Neuronal stem cell (in vitro differentiated cells): Measurements from ENCODE around the gene SOX13. TPM values are rescaled to one million over a fixed set of nuclear protein-coding genes. Genes with fewer than 3 reads are reported as not detected.
A peak's percentile ranks its signal among the peaks of the same experiment; 100 is the strongest.

Source experiments
- DNase-seq: peaks from one replicate; pipeline ENCODE4 v3.0.0-alpha.2; 2013; ENCODE audit warnings: low spot score
- H2AFZ ChIP-seq: one replicate; pipeline ENCODE4 v1.6.1; 2013; ENCODE audit warnings: mild to moderate bottlenecking, low read length, inconsistent platforms
- H2AK5ac ChIP-seq: 2 replicates; pipeline ENCODE4 v1.6.1; 2013; ENCODE audit warnings: low read depth, mild to moderate bottlenecking, inconsistent platforms, low read length, moderate library complexity, mixed read lengths
- H2BK120ac ChIP-seq: 2 replicates; pipeline ENCODE4 v1.6.1; 2013; ENCODE audit warnings: low read depth, mild to moderate bottlenecking, inconsistent platforms, low read length, moderate library complexity, mixed read lengths
- H2BK12ac ChIP-seq: one replicate; pipeline ENCODE4 v1.6.1; 2013; ENCODE audit warnings: low read length, inconsistent platforms
- H2BK15ac ChIP-seq: 2 replicates; pipeline ENCODE4 v1.6.1; 2013; ENCODE audit warnings: mild to moderate bottlenecking, low read length, inconsistent platforms, mixed read lengths
- H2BK5ac ChIP-seq: one replicate; pipeline ENCODE4 v1.6.1; 2013; ENCODE audit warnings: inconsistent platforms, mild to moderate bottlenecking, low read length, moderate library complexity
- H3K14ac ChIP-seq: one replicate; pipeline ENCODE4 v1.6.1; 2013; ENCODE audit warnings: low read length, inconsistent platforms
- H3K18ac ChIP-seq: 2 replicates; pipeline ENCODE4 v1.6.1; 2013; ENCODE audit warnings: low read length, inconsistent platforms
- H3K23ac ChIP-seq: 2 replicates; pipeline ENCODE4 v1.6.1; 2013; ENCODE audit warnings: low read depth, mild to moderate bottlenecking, mixed read lengths, low read length, inconsistent platforms; ENCODE audit not compliant: poor library complexity
- H3K27ac ChIP-seq: replicated peaks from 3 replicates; pipeline ENCODE4 v1.5.1; 2013; ENCODE audit warnings: low read length, inconsistent platforms
- H3K27me3 ChIP-seq, 3 experiments: 2 replicates each; pipeline ENCODE4 v1.6.1; 2013; ENCODE audit warnings: low read length in 3 of 3, mild to moderate bottlenecking in 2 of 3, inconsistent platforms in 1 of 3, low read depth in 1 of 3, mixed read lengths in 1 of 3, moderate library complexity in 1 of 3; ENCODE audit not compliant: control insufficient read depth in 3 of 3, insufficient read depth in 3 of 3
- H3K36me3 ChIP-seq, 2 donors: replicated peaks in 1 of 2; 2 replicates each; pipeline ENCODE4 v1.6.1; 2013; ENCODE audit warnings: low read length in 2 of 2; ENCODE audit not compliant: control insufficient read depth in 2 of 2, insufficient read depth in 2 of 2
- H3K4ac ChIP-seq: 2 replicates; pipeline ENCODE4 v1.6.1; 2013; ENCODE audit warnings: inconsistent platforms, mild to moderate bottlenecking, low read length, moderate library complexity
- H3K4me1 ChIP-seq, 2 donors: 1 replicate in 1 of 2; 2 replicates in 1 of 2; pipeline ENCODE4 v1.6.1; 2013; ENCODE audit warnings: low read length in 2 of 2, low read depth in 1 of 2; ENCODE audit not compliant: control insufficient read depth in 2 of 2, insufficient read depth in 1 of 2
- H3K4me2 ChIP-seq: one replicate; pipeline ENCODE4 v1.6.1; 2013; ENCODE audit warnings: mild to moderate bottlenecking, low read length, inconsistent platforms; ENCODE audit not compliant: insufficient read depth, poor library complexity, severe bottlenecking
- H3K4me3 ChIP-seq, 2 donors: 2 replicates each; pipeline ENCODE4 v1.5.1; 2013; ENCODE audit warnings: low read length in 2 of 2, mild to moderate bottlenecking in 2 of 2, inconsistent platforms in 1 of 2, moderate library complexity in 1 of 2
- H3K79me1 ChIP-seq: one replicate; pipeline ENCODE4 v1.6.1; 2013; ENCODE audit warnings: low read depth, mild to moderate bottlenecking, inconsistent platforms, low read length, moderate library complexity
- H3K9ac ChIP-seq: one replicate; pipeline ENCODE4 v1.6.1; 2013; ENCODE audit warnings: mild to moderate bottlenecking, low read depth, low read length, inconsistent platforms; ENCODE audit not compliant: poor library complexity
- H3K9me3 ChIP-seq, 2 donors: replicated peaks in 1 of 2; 2 replicates each; pipeline versions ENCODE3 to v1.6.1; 2013; ENCODE audit warnings: low read length in 2 of 2, mild to moderate bottlenecking in 2 of 2, inconsistent platforms in 1 of 2, low read depth in 1 of 2, mixed read lengths in 1 of 2, moderate library complexity in 1 of 2; ENCODE audit not compliant: control insufficient read depth in 2 of 2, insufficient read depth in 1 of 2
- H4K8ac ChIP-seq: one replicate; pipeline ENCODE4 v1.6.1; 2013; ENCODE audit warnings: low read depth, mild to moderate bottlenecking, inconsistent platforms, low read length, moderate library complexity
- H4K91ac ChIP-seq: one replicate; pipeline ENCODE4 v1.6.1; 2013; ENCODE audit warnings: low read length, low read depth, mild to moderate bottlenecking, inconsistent platforms; ENCODE audit not compliant: poor library complexity
- WGBS, 2 donors: extraction: QIAGEN DNeasy Blood & Tissue Kit; methylation state at CpG; one replicate each; pipeline ENCODE4 v1.1.7; 2013; ENCODE audit warnings: missing lambda C conversion rate in 2 of 2, mixed read lengths in 1 of 2; ENCODE audit not compliant: insufficient read length in 2 of 2, insufficient replicate concordance in 1 of 2; ENCODE audit errors: extremely low coverage in 2 of 2; 5-methylcytosine and 5-hydroxymethylcytosine counted together
- polyA plus RNA-seq, 2 experiments: library from polyadenylated mRNA; stranded (reverse); fragments of 200-250 nt; gene quantifications; one replicate each; pipeline ENCODE4 v1.2.3, GENCODE V29; 2013

Gene SOX13
- polyA plus RNA-seq (2013, experiment 1 of 2), result 16.2 TPM
- 16.8 TPM for polyA plus RNA-seq (2013, experiment 2 of 2)

GRCh38 chr1:204072931-204073836 is at the start of gene SOX13:
Gene SOX13 (plus strand): TSS chr1:204073115. CDS start chr1:204112916, 39,801 bp downstream.
- Histone ChIP-seq H3K36me3 (peaks cover 0 to 9% of the 10 kb centered on the region in 2 donors), H3K9ac (peak within 1 kb of the TSS; percentile 99), H3K4me2 (peak within 1 kb of the TSS; percentile 98), H3K4me1 (peaks cover 6 to 25% of the 10 kb centered on the region in 2 donors), H3K18ac (peak within 1 kb of the TSS; percentile 100), H3K27me3 (peaks cover 0 to 8% (median 0%) of the 10 kb centered on the region in 3 experiments), H2AK5ac (peak within 1 kb of the TSS; percentile 89), H3K4ac (peak within 1 kb of the TSS; percentile 91), H3K27ac (peak within 1 kb of the TSS; percentile 82), H2BK120ac (peak within 1 kb of the TSS; percentile 95), H3K23ac (peak within 1 kb of the TSS; percentile 99), H2BK15ac (peak within 1 kb of the TSS; percentile 95), H3K14ac (peak within 1 kb of the TSS; percentile 92), H4K8ac (peak within 1 kb of the TSS; percentile 49), H3K9me3 (no peaks in the 10 kb centered on the region), H4K91ac (no peak within 1 kb of the TSS), H2BK5ac (peak within 1 kb of the TSS; percentile 94), H3K4me3 (peak within 1 kb of the TSS; percentile 97 to 99), H2AFZ (peak within 1 kb of the TSS; percentile 94), H3K79me1 (peaks cover 19% of the 10 kb centered on the region), H2BK12ac (no peak within 1 kb of the TSS)
- DNase-seq, result peak; percentile 80
- WGBS, 2 donors, result no CpG with 5 or more reads among the region's 89 CpGs

- H3K4me3 ChIP-seq, result peak overlapping the region in 1 of 2 donors; percentile 13
These were observed 46.8 kb upstream of the SOX13 start for GRCh38 chr1:204025917-204026707.

GRCh38 chr1:204027446-204027845 is 45.5 kb upstream of the SOX13 start:
- no peak overlapping the region for H2BK12ac ChIP-seq
- H3K23ac ChIP-seq, result no peak overlapping the region
- no CpG with 5 or more reads among the region's 3 CpGs for WGBS, 2 donors
- H2BK15ac ChIP-seq, result no peak overlapping the region
- H3K36me3 ChIP-seq, result no peaks in the 10 kb centered on the region
- no peaks in the 10 kb centered on the region for H3K79me1 ChIP-seq
- no peak overlapping the region for H3K27ac ChIP-seq
- H3K4me1 ChIP-seq, result peaks cover 6 to 14% of the 10 kb centered on the region in 2 donors
- H3K4me3 ChIP-seq, result no peak overlapping the region
- H3K18ac ChIP-seq, result no peak overlapping the region
- H2BK120ac ChIP-seq, result no peak overlapping the region
- no peak overlapping the region for H3K14ac ChIP-seq
- H3K4ac ChIP-seq, result no peak overlapping the region
- no peak overlapping the region for H2BK5ac ChIP-seq
- H3K9ac ChIP-seq, result no peak overlapping the region
- H4K8ac ChIP-seq, result no peak overlapping the region
- no peak overlapping the region for H2AFZ ChIP-seq
- H3K9me3 ChIP-seq, result peaks cover 0 to 3% of the 10 kb centered on the region in 2 donors
- H2AK5ac ChIP-seq, result no peak overlapping the region
- H4K91ac ChIP-seq, result no peak overlapping the region
- no peak overlapping the region for H3K4me2 ChIP-seq
- no peak for DNase-seq
- peaks cover 0 to 4% (median 0%) of the 10 kb centered on the region in 3 experiments for H3K27me3 ChIP-seq

More at GRCh38 chr1:204025917-204026707, 46.8 kb upstream of the SOX13 start:
- Histone ChIP-seq H2BK5ac (peak overlapping the region; percentile 49), H3K9me3 (peaks cover 0 to 3% of the 10 kb centered on the region in 2 donors), H3K4me1 (peaks cover 6 to 14% of the 10 kb centered on the region in 2 donors), H2AFZ (peak overlapping the region; percentile 83), H3K14ac (peak overlapping the region; percentile 40), H2AK5ac (no peak overlapping the region), H3K4ac (no peak overlapping the region), H3K9ac (no peak overlapping the region), H3K36me3 (no peaks in the 10 kb centered on the region), H4K8ac (peak overlapping the region; percentile 3), H2BK120ac (peak overlapping the region; percentile 10), H2BK15ac (peak overlapping the region; percentile 60), H3K18ac (peak overlapping the region; percentile 76), H3K4me2 (no peak overlapping the region), H3K79me1 (no peaks in the 10 kb centered on the region), H2BK12ac (peak overlapping the region; percentile 42), H3K27me3 (no peaks in the 10 kb centered on the region), H3K27ac (peak overlapping the region; percentile 77), H3K23ac (no peak overlapping the region), H4K91ac (peak overlapping the region; percentile 93)
- no CpG with 5 or more reads among the region's 17 CpGs for WGBS, 2 donors
- peak; percentile 33 for DNase-seq
